ENCODE results near the gene FAM120AOS. TPM values are rescaled to one million over a fixed set of nuclear protein-coding genes. Genes with fewer than 3 reads are reported as not detected.

FAM120AOS gene
- total and polyA plus RNA-seq, 2 of the 8 experiments (the other 6 are each of a cell fraction or from before 2014, with no cell fraction given), result 29.6 to 37.6 TPM

GRCh38 chr9:93479726-93480125, 26.3 kb upstream of the FAM120AOS start:
- no peak overlapping the region for H2BK15ac ChIP-seq (ENCODE audit: low read length)
- H3K36me3 ChIP-seq (ENCODE audit: control insufficient read depth in 2 of 4, insufficient read depth in 4 of 4, low read length in 3 of 4), result peaks cover 0 to 15% (median 2%) of the 10 kb centered on the region in 4 experiments; a peak in 4 of 8 replicates
- ChIA-PET POLR2A (ENCODE audit: partially characterized antibody) (no interaction called here), CTCF (ENCODE audit: partially characterized antibody) (interaction anchor here (1.4 to 2.4 kb wide), 2 partner anchors 12 to 33 kb away, joined by 3 to 8 read pairs; no protein-coding TSS in a partner anchor)
- WGBS, 2 experiments (ENCODE audit: extremely low coverage in 1 of 2, insufficient coverage in 1 of 2, insufficient read length in 1 of 2, insufficient replicate concordance in 2 of 2, low coverage in 1 of 2, low lambda C conversion rate in 2 of 2, missing lambda C conversion rate in 1 of 2), result 90% methylated on average over 4 of the region's 4 CpGs; no CpG with 5 or more reads in 1 of the 2 experiments
- peaks cover 0 to 42% of the 10 kb centered on the region in 2 experiments; a peak in 3 of 4 replicates for H3K79me2 ChIP-seq (ENCODE audit: control insufficient read depth in 1 of 2, insufficient read depth in 2 of 2, low read length in 2 of 2)
- no peak overlapping the region for H4K8ac ChIP-seq (ENCODE audit: extremely low read depth, insufficient read depth, low read length)
- no peak overlapping the region for H3K18ac ChIP-seq (ENCODE audit: extremely low read depth, low read length)
- H3K9ac ChIP-seq (replicated peaks in 1 of 4; ENCODE audit: extremely low read depth in 1 of 4, low read depth in 3 of 4, low read length in 3 of 4), result no peak overlapping the region
- no peak overlapping the region for H2BK5ac ChIP-seq (ENCODE audit: low read depth, low read length)
- H3K4me1 ChIP-seq (replicated peaks in 1 of 4; ENCODE audit: control insufficient read depth in 3 of 4, insufficient read depth in 4 of 4, low read length in 3 of 4), result peaks cover 3 to 10% (median 6%) of the 10 kb centered on the region in 4 experiments; a peak in 5 of 7 replicates
- no peaks in the 10 kb centered on the region for H3K27me3 ChIP-seq (replicated peaks in 1 of 4; ENCODE audit: control insufficient read depth in 3 of 4, extremely low read depth in 1 of 4, insufficient read depth in 3 of 4, low read length in 3 of 4)
- TF ChIP-seq ASH2L (IDR thresholded peaks at IDR 0.05; ENCODE audit: low read length) (no peak), YY1 (IDR thresholded peaks at IDR 0.05; ENCODE audit: low read depth, low read length) (no peak), CREB1 (IDR thresholded peaks at IDR 0.05) (no peak)
- H3K56ac ChIP-seq (replicated peaks; ENCODE audit: insufficient read length, low read depth, low read length), result no peak overlapping the region
- H4K20me1 ChIP-seq (replicated peaks in 1 of 2; ENCODE audit: control insufficient read depth in 1 of 2, insufficient read depth in 2 of 2, low read length in 2 of 2), result peaks cover 0 to 4% of the 10 kb centered on the region in 2 experiments
- H3K4me2 ChIP-seq (ENCODE audit: insufficient read depth in 1 of 2, low read depth in 2 of 2, low read length in 2 of 2), result no peak overlapping the region
- H3K79me1 ChIP-seq (ENCODE audit: low read depth, low read length), result peaks cover 6% of the 10 kb centered on the region
- DNase-seq (ENCODE audit: low read depth in 1 of 2, low spot score in 2 of 2) (no peak), FAIRE-seq (no peak)
- no peak overlapping the region for H2AFZ ChIP-seq (ENCODE audit: low read length)
- no peak overlapping the region for H4K5ac ChIP-seq (ENCODE audit: insufficient read length, low read depth, low read length)
- no peak overlapping the region for H3K14ac ChIP-seq (ENCODE audit: insufficient read length)
- no peaks in the 10 kb centered on the region for H3K9me3 ChIP-seq (ENCODE audit: insufficient read depth in 2 of 2, low read depth in 1 of 2, low read length in 1 of 2)
- no peak overlapping the region for H2BK20ac ChIP-seq (ENCODE audit: low read length)
- no peak overlapping the region for H3K4ac ChIP-seq (replicated peaks; ENCODE audit: insufficient read length, low read depth, low read length)
- no peak overlapping the region for H2AK5ac ChIP-seq (ENCODE audit: low read depth, low read length)
- no peak overlapping the region for H3K27ac ChIP-seq (ENCODE audit: low read depth, low read length)
- no peak overlapping the region for H2BK12ac ChIP-seq (ENCODE audit: low read depth, low read length)
- no peak overlapping the region for H2BK120ac ChIP-seq (replicated peaks; ENCODE audit: low read depth, low read length)
- no peak overlapping the region for H4K91ac ChIP-seq (replicated peaks; ENCODE audit: insufficient read length, low read length)
- no peaks in the 10 kb centered on the region for H3K23me2 ChIP-seq (ENCODE audit: low read depth, low read length)
- H3K4me3 ChIP-seq (ENCODE audit: extremely low read depth in 1 of 4, insufficient read depth in 2 of 4, low read depth in 3 of 4, low read length in 4 of 4), result no peak overlapping the region
- H3K23ac ChIP-seq (ENCODE audit: insufficient read length), result no peak overlapping the region
